DOHH2 (cell line): Measurements from ENCODE around the gene PLCXD3.

Source experiments
- CTCF ChIP-seq: fragments of 200-600 bp; sonication (generic); IDR thresholded peaks from one replicate; pipeline ENCODE4 v1.5.1; 2014; ENCODE audit warnings: antibody characterized with exemption, mild to moderate bottlenecking, low read depth, low read length; ENCODE audit not compliant: poor library complexity, severe bottlenecking
- EZH2phosphoT487 ChIP-seq: fragments of 200-600 bp; sonication (generic); IDR thresholded peaks from 2 replicates; pipeline ENCODE4 v1.6.1; 2017; ENCODE audit warnings: borderline replicate concordance, mild to moderate bottlenecking, antibody characterized with exemption, low read length, moderate library complexity, mixed read lengths

- TF ChIP-seq CTCF: no peak
- TF ChIP-seq EZH2phosphoT487: no peak
Observed at GRCh38 chr5:41374631-41375030, 135.8 kb downstream of the PLCXD3 start.
